Psoas muscle (tissue), 8 donors: ENCODE results near the gene ALK. TPM values are rescaled to one million over a fixed set of nuclear protein-coding genes. Genes with fewer than 3 reads are reported as not detected.

ENCODE experiments used
- ATAC-seq, 4 donors: fragments of 200-7000 bp; cut with Tn5 transposase; one replicate each; pipeline ENCODE4 v1.9.1; 2020; ENCODE audit warnings: moderate library complexity in 3 of 4, mild to moderate bottlenecking in 2 of 4
- DNase-seq, 2 donors: peaks; one replicate each; pipeline ENCODE4 v3.0.0-alpha.2; 2020
- H3K27ac ChIP-seq: fragments of 200-600 bp; one replicate; pipeline ENCODE4 v1.8.0; 2022
- H3K27me3 ChIP-seq, 3 donors: fragments of 200-600 bp in 1 of 3; one replicate each; pipeline versions ENCODE4 v1.6.1 to v1.8.0; 2013 to 2022; ENCODE audit warnings: low read length in 2 of 3, mild to moderate bottlenecking in 2 of 3, moderate library complexity in 1 of 3; ENCODE audit not compliant: insufficient read depth in 3 of 3
- H3K36me3 ChIP-seq, 2 donors: fragments of 200-600 bp in 1 of 2; one replicate each; pipeline versions ENCODE4 v1.6.1 to v1.8.0; 2013 to 2022; ENCODE audit warnings: low read depth in 1 of 2, mild to moderate bottlenecking in 1 of 2, moderate library complexity in 1 of 2; ENCODE audit not compliant: insufficient read depth in 1 of 2
- H3K4me1 ChIP-seq: fragments of 200-600 bp; one replicate; pipeline ENCODE4 v1.8.0; 2022
- H3K4me3 ChIP-seq: fragments of 200-600 bp; one replicate; pipeline ENCODE4 v1.8.0; 2022; ENCODE audit warnings: mild to moderate bottlenecking
- H3K9me3 ChIP-seq: fragments of 200-600 bp; one replicate; pipeline ENCODE4 v1.8.0; 2022
- CTCF ChIP-seq: fragments of 200-600 bp; IDR thresholded peaks from one replicate; pipeline ENCODE4 v1.8.0; 2022; ENCODE audit warnings: antibody characterized with exemption
- WGBS, 3 donors: extraction: QIAGEN DNeasy Blood & Tissue Kit; methylation state at CpG; one replicate each; pipeline versions ENCODE4 v1.1.6 to v1.1.7; 2013; 5-methylcytosine and 5-hydroxymethylcytosine counted together
- intact Hi-C, 2 donors: fragments of 100-400 bp; cut with DNase I; formaldehyde crosslinking; loops; one replicate each; pipeline versions ENCODE4 v1.11.0 to v1.14.2; 2022
- polyA plus RNA-seq, 3 donors: library from polyadenylated mRNA; stranded (reverse); fragments of 200-250 nt; gene quantifications; one replicate each; pipeline ENCODE4 v1.2.3, GENCODE V29; 2013
- total RNA-seq, 4 donors: library from RNA; stranded (reverse); fragmentation: NEBNext Ultra II Directional in 2 of 4; extraction: Animal tissue kit (Norgen Biotek cat#: 25700) in 2 of 4; gene quantifications; one replicate each; pipeline versions ENCODE4 v1.2.1 to v1.2.4, GENCODE V29; 2021 to 2023
- donor health status: healthy with polysubstance abuse.
- donor health status: DM: no; HTN: no; CAD: no; lungs with moderate emphysema.
- donor health status: Bipolar disorder and iron deficiency.
- donor health status: healthy.
- donor health status: DM: yes; HTN: yes; CAD: no.
- donor health status: DM: no; HTN: no; CAD: no.
- donor health status: DM: no; HTN: no; CAD: no.
- donor health status: DM: yes; HTN: yes; CAD: no.

The ALK gene
- total and polyA plus RNA-seq, 7 donors, result 0.03 to 0.32 (median 0.08) TPM; not detected in 2

GRCh38 chr2:29613067-29613466 is 308.3 kb downstream of the ALK start:
- Histone ChIP-seq H3K4me1 (no peaks in the 10 kb centered on the region), H3K27me3 (no peaks in the 10 kb centered on the region), H3K36me3 (no peaks in the 10 kb centered on the region), H3K4me3 (no peak overlapping the region), H3K27ac (no peak overlapping the region), H3K9me3 (no peaks in the 10 kb centered on the region)
- ATAC-seq (no peak), DNase-seq (no peak)
- no peak for TF ChIP-seq CTCF
- intact Hi-C loops, result no loop called here
- WGBS, 3 donors, result 84 to 90% (median 89%) methylated on average over 3 of the region's 3 CpGs

GRCh38 chr2:29612568-29612967 is 308.8 kb downstream of the ALK start:
- H3K36me3 ChIP-seq, result no peaks in the 10 kb centered on the region
- H3K4me3 ChIP-seq, result no peak overlapping the region
- no peaks in the 10 kb centered on the region for H3K9me3 ChIP-seq
- no peak overlapping the region for H3K27ac ChIP-seq
- TF ChIP-seq CTCF, result no peak
- 85 to 93% (median 89%) methylated on average over 4 of the region's 4 CpGs for WGBS, 3 donors
- DNase-seq, result no peak
- H3K27me3 ChIP-seq, result no peaks in the 10 kb centered on the region
- no peak for ATAC-seq
- no peaks in the 10 kb centered on the region for H3K4me1 ChIP-seq
- intact Hi-C loops, result no loop called here

GRCh38 chr2:29611850-29612249 is 309.5 kb downstream of the ALK start:
- no peak for ATAC-seq
- DNase-seq, result no peak
- Histone ChIP-seq H3K9me3 (no peaks in the 10 kb centered on the region), H3K4me3 (no peak overlapping the region), H3K27me3 (no peaks in the 10 kb centered on the region), H3K36me3 (no peaks in the 10 kb centered on the region), H3K27ac (no peak overlapping the region), H3K4me1 (no peaks in the 10 kb centered on the region)
- TF ChIP-seq CTCF, result no peak
- 85 to 87% (median 86%) methylated on average over 5 of the region's 5 CpGs for WGBS, 3 donors
- intact Hi-C loops, result no loop called here

GRCh38 chr2:29611261-29611660 is 310.1 kb downstream of the ALK start:
- H3K4me1 ChIP-seq, result no peaks in the 10 kb centered on the region
- intact Hi-C loops, result no loop called here
- TF ChIP-seq CTCF, result no peak

GRCh38 chr2:29610569-29610968 is 310.8 kb downstream of the ALK start:
- H3K27me3 ChIP-seq, result no peaks in the 10 kb centered on the region
- ATAC-seq (no peak), DNase-seq (no peak)
- no peaks in the 10 kb centered on the region for H3K36me3 ChIP-seq
- H3K4me3 ChIP-seq, result no peak overlapping the region
- no peak overlapping the region for H3K27ac ChIP-seq
- TF ChIP-seq CTCF, result no peak
- H3K9me3 ChIP-seq, result no peaks in the 10 kb centered on the region
- intact Hi-C loops, result no loop called here
- WGBS, 3 donors, result 54 to 78% (median 59%) methylated on average over 3 of the region's 3 CpGs
- H3K4me1 ChIP-seq, result no peaks in the 10 kb centered on the region

More at GRCh38 chr2:29611261-29611660, 310.1 kb downstream of the ALK start:
- WGBS, 3 donors, result 90 to 97% (median 94%) methylated on average over 2 of the region's 2 CpGs
- DNase-seq, result no peak
- no peaks in the 10 kb centered on the region for H3K36me3 ChIP-seq
- no peak overlapping the region for H3K27ac ChIP-seq
- no peaks in the 10 kb centered on the region for H3K9me3 ChIP-seq
- no peaks in the 10 kb centered on the region for H3K27me3 ChIP-seq
- H3K4me3 ChIP-seq, result no peak overlapping the region
- ATAC-seq, result no peak
